Body of pancreas (tissue), 4 donors: ENCODE results near the gene SAMD10.

Experiments
- POLR2A ChIP-seq, 3 donors: fragments of 450-650 bp; IDR thresholded peaks; one replicate each; pipeline ENCODE4 v1.6.1; 2016; ENCODE audit warnings: antibody characterized with exemption in 3 of 3, mild to moderate bottlenecking in 2 of 3
- TF ChIP-seq, protein P1 (sequence below), 7 experiments: fragments of 450-650 bp in 4 of 7; fragments of 200-600 bp in 3 of 7; sonication (generic) in 3 of 7; IDR thresholded peaks; one replicate each; pipeline ENCODE4 v1.5.1; 2016 to 2019; ENCODE audit warnings: antibody characterized with exemption in 7 of 7

DNA sequence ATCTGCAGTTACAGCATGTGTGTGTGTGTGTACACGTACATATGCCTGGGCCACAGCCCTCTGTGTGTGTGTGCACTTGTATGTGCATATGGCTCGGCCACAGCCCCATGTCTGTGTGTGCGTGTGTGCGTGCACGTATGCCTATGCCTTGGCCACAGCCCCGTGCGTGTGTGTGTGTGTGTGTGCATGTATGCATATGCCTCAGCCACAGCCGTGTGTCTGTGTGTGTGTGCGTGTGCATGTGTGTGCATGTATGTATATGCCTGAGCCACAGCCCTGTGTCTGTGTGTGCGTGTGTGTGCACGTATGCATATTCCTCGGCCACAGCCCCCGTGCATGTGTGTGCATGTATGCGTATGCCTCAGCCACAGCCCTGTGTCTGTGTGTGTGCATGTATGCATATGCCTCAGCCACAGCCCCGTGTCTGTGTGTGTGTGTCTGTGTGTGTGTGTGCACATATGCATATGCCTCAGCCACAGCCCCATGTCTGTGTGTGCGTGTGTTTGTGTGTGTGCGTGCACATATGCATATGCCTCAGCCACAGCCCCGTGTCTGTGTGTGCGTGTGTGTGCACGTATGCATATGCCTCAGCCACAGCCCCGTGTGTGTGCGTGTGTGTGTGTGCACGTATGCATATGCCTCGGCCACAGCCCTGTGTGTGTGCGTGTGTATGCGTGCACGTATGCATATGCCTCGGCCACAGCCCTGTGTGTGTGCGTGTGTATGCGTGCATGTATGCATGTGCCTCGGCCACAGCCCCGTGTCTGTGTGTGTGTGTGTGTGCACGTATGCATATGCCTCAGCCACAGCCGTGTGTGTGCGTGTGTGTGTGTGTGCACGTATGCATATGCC is 41.9 kb upstream of the SAMD10 start:
- TF ChIP-seq, protein P1, sequence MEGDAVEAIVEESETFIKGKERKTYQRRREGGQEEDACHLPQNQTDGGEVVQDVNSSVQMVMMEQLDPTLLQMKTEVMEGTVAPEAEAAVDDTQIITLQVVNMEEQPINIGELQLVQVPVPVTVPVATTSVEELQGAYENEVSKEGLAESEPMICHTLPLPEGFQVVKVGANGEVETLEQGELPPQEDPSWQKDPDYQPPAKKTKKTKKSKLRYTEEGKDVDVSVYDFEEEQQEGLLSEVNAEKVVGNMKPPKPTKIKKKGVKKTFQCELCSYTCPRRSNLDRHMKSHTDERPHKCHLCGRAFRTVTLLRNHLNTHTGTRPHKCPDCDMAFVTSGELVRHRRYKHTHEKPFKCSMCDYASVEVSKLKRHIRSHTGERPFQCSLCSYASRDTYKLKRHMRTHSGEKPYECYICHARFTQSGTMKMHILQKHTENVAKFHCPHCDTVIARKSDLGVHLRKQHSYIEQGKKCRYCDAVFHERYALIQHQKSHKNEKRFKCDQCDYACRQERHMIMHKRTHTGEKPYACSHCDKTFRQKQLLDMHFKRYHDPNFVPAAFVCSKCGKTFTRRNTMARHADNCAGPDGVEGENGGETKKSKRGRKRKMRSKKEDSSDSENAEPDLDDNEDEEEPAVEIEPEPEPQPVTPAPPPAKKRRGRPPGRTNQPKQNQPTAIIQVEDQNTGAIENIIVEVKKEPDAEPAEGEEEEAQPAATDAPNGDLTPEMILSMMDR (IDR thresholded peaks at IDR 0.05), result no peak
- no peak for TF ChIP-seq POLR2A (IDR thresholded peaks at IDR 0.05)
